ENCODE results near the gene PRKAR2B.

The PRKAR2B gene

DNA sequence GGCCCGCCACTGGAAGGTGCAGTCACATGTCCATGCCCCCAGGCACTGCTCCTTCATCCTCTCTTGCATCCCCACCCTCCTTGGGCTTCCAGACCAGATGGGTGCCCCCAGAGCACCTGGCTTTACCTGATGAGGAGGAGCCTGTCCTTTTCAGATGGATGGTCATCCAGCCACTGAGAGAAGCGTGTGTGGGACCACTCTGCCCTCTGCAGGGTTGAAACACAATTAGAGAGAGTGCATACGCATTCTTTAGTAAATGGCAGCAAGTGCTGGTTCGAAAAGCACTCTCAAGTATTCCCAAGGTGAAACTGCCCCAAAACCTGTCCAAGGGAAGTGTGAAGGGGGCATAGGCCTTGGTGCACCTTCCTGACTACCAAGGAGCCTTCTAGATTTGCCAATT, 165.9 kb downstream of the PRKAR2B start:
- in situ Hi-C loops (cut with MboI; ENCODE audit: low sequenced_read_pairs): no loop called here
